ENCODE results near the gene NUP42. TPM values are rescaled to one million over a fixed set of nuclear protein-coding genes. Genes with fewer than 3 reads are reported as not detected.
A peak's percentile ranks its signal among the peaks of the same experiment; 100 is the strongest.

The NUP42 gene
- total and polyA plus RNA-seq, 9 of the 15 experiments (the other 6 are each of a cell fraction or from before 2014, with no cell fraction given) = 41.8 to 86.4 (median 71.2) TPM

- Histone ChIP-seq H3K9me1 (ENCODE audit: control insufficient read depth, insufficient read depth, low read length) (no peaks in the 10 kb centered on the region), H3K4me2 (ENCODE audit: insufficient read depth, low read length) (no peak overlapping the region), H3K4me1 (replicated peaks in 1 of 2; ENCODE audit: control insufficient read depth in 2 of 2, insufficient read depth in 2 of 2, low read length in 2 of 2) (peaks cover 0 to under 1% of the 10 kb centered on the region in 2 experiments; a peak in 1 of 5 replicates), H2AFZ (ENCODE audit: low read depth, low read length) (no peak overlapping the region), H3K79me2 (ENCODE audit: control insufficient read depth, insufficient read depth, low read length) (peaks cover 10% of the 10 kb centered on the region), H3K36me3 (ENCODE audit: control insufficient read depth, insufficient read depth, low read length) (peaks cover 81% of the 10 kb centered on the region), H3K9ac (ENCODE audit: insufficient read depth in 1 of 2, low read depth in 2 of 2, low read length in 2 of 2) (no peak overlapping the region), H3K4me3 (no peak overlapping the region), H3K27ac (ENCODE audit: extremely low read depth, low read depth, low read length) (no peak overlapping the region), H3K27me3 (ENCODE audit: control insufficient read depth in 2 of 2, insufficient read depth in 2 of 2, low read length in 2 of 2) (no peaks in the 10 kb centered on the region), H3K9me3 (replicated peaks; ENCODE audit: control insufficient read depth, insufficient read depth, low read depth, low read length) (no peaks in the 10 kb centered on the region), H4K20me1 (replicated peaks; ENCODE audit: control insufficient read depth, insufficient read depth, low read length) (no peaks in the 10 kb centered on the region)
- 70% methylated on average over 5 of the region's 5 CpGs for WGBS (ENCODE audit: insufficient coverage, low coverage, missing lambda C conversion rate)
- DNase-seq (ENCODE audit: extremely low read depth in 1 of 4, low spot score in 3 of 4) (no peak), FAIRE-seq (no peak), ATAC-seq (no peak)
- intact Hi-C loops (cut with micrococcal nuclease) (no loop called here), in situ Hi-C loops (cut with MboI) (no loop called here)
- CTCF ChIA-PET (ENCODE audit: low intra/inter-chr PET ratio) = no interaction called here
- POLR2A ChIA-PET = interaction anchor here (1.1 kb wide), 1 partner anchor 11 kb away, joined by 4 read pairs; no protein-coding TSS in a partner anchor
- BruUV-seq (replicated peaks) = no TSS peak
- TF ChIP-seq POLR3G (IDR thresholded peaks at IDR 0.05; ENCODE audit: extremely low read depth, insufficient read length, insufficient replicate concordance) (no peak), CGGBP1 (CRISPR knock-in tag; IDR thresholded peaks at IDR 0.05) (no peak), NFE2L1 (tag; IDR thresholded peaks at IDR 0.05; ENCODE audit: borderline replicate concordance, low read depth) (peak; percentile 64), IRF2 (CRISPR knock-in tag; IDR thresholded peaks at IDR 0.05) (no peak), KDM5B (IDR thresholded peaks at IDR 0.05; ENCODE audit: insufficient replicate concordance, low read depth, low read length) (no peak), ZFPM2 (CRISPR knock-in tag; IDR thresholded peaks at IDR 0.05) (no peak), MAFG (tag; conservative IDR thresholded peaks at IDR 0.05) (peak; percentile 86), CREB3 (tag; conservative IDR thresholded peaks at IDR 0.05; ENCODE audit: low read depth) (no peak), MAFF (IDR thresholded peaks at IDR 0.05; ENCODE audit: low read length) (peak; percentile 60), BRD9 (IDR thresholded peaks at IDR 0.05; ENCODE audit: low read depth, partially characterized antibody) (no peak), RUNX1 (IDR thresholded peaks at IDR 0.05; ENCODE audit: low read depth) (no peak), THRAP3 (IDR thresholded peaks at IDR 0.05; ENCODE audit: borderline replicate concordance) (no peak), KDM4B (IDR thresholded peaks at IDR 0.05; ENCODE audit: borderline replicate concordance in 2 of 2, low read depth in 1 of 2) (no peak), PBX2 (CRISPR knock-in tag; IDR thresholded peaks at IDR 0.05; ENCODE audit: low read depth) (no peak), PBX2 (tag; conservative IDR thresholded peaks at IDR 0.05; ENCODE audit: low read depth) (peak; percentile 59), ZNF263 (CRISPR knock-in tag; IDR thresholded peaks at IDR 0.05; ENCODE audit: borderline replicate concordance) (no peak)
- TF ChIP-seq, protein P1, sequence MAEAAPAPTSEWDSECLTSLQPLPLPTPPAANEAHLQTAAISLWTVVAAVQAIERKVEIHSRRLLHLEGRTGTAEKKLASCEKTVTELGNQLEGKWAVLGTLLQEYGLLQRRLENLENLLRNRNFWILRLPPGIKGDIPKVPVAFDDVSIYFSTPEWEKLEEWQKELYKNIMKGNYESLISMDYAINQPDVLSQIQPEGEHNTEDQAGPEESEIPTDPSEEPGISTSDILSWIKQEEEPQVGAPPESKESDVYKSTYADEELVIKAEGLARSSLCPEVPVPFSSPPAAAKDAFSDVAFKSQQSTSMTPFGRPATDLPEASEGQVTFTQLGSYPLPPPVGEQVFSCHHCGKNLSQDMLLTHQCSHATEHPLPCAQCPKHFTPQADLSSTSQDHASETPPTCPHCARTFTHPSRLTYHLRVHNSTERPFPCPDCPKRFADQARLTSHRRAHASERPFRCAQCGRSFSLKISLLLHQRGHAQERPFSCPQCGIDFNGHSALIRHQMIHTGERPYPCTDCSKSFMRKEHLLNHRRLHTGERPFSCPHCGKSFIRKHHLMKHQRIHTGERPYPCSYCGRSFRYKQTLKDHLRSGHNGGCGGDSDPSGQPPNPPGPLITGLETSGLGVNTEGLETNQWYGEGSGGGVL (CRISPR knock-in tag; IDR thresholded peaks at IDR 0.05) = no peak
Measured at GRCh38 chr7:23196306-23196705, 14.5 kb downstream of the NUP42 start.
